Left lung (tissue), 10 donors: ENCODE measurements around the gene CLIP1. TPM values are rescaled to one million over a fixed set of nuclear protein-coding genes. Genes with fewer than 3 reads are reported as not detected.
A peak's percentile ranks its signal among the peaks of the same experiment; 100 is the strongest.

Experiments
- ATAC-seq: fragments of 200-7000 bp; cut with Tn5 transposase; one replicate; pipeline ENCODE4 v1.9.1; 2020; ENCODE audit warnings: moderate library complexity
- DNase-seq, 4 donors: peaks; one replicate each; pipeline ENCODE4 v3.0.0-alpha.2; 2013 to 2020
- H3K27ac ChIP-seq, 2 donors: fragments of 200-600 bp; sonication (generic) in 1 of 2; one replicate each; pipeline versions ENCODE4 v1.5.0 to v1.8.0; 2020 to 2021
- H3K27me3 ChIP-seq, 2 donors: fragments of 200-600 bp; sonication (generic) in 1 of 2; one replicate each; pipeline versions ENCODE4 v1.5.0 to v1.8.0; 2020 to 2021
- H3K36me3 ChIP-seq, 2 donors: fragments of 200-600 bp; sonication (generic) in 1 of 2; one replicate each; pipeline versions ENCODE4 v1.5.0 to v1.8.0; 2020 to 2021
- H3K4me1 ChIP-seq, 2 donors: fragments of 200-600 bp; one replicate each; pipeline ENCODE4 v1.8.0; 2021
- H3K4me3 ChIP-seq, 2 donors: fragments of 200-600 bp; sonication (generic) in 1 of 2; one replicate each; pipeline versions ENCODE4 v1.5.0 to v1.8.0; 2020 to 2021; ENCODE audit warnings: mild to moderate bottlenecking in 1 of 2
- H3K9me3 ChIP-seq, 2 donors: fragments of 200-600 bp; sonication (generic) in 1 of 2; one replicate each; pipeline versions ENCODE4 v1.5.0 to v1.8.0; 2020 to 2021
- CTCF ChIP-seq, 2 donors: fragments of 200-600 bp; sonication (generic) in 1 of 2; IDR thresholded peaks; one replicate each; pipeline versions ENCODE4 v1.5.0 to v1.8.0; 2021; ENCODE audit warnings: antibody characterized with exemption in 2 of 2
- intact Hi-C, 2 donors: fragments of 100-400 bp; cut with DNase I; formaldehyde crosslinking; loops; one replicate each; pipeline versions ENCODE4 v1.11.2 to v1.14.2; 2022
- polyA plus RNA-seq, 6 donors: library from polyadenylated mRNA; unstranded; fragments of 120-200 nt; gene quantifications; one replicate each; pipeline ENCODE4 v1.2.1, GENCODE V29; 2013; ENCODE audit not compliant: insufficient read length in 6 of 6
- total RNA-seq, 2 donors: library from RNA; stranded (reverse); fragmentation: NEBNext Ultra II Directional; extraction: Animal tissue kit (Norgen Biotek cat#: 25700); gene quantifications; one replicate each; pipeline ENCODE4 v1.2.1, GENCODE V29; 2021
- donor health status: DM: no; HTN: yes; CAD: no.
- donor health status: DM: no; HTN: no; CAD: no.

CLIP1 gene
- total and polyA plus RNA-seq, 8 donors = 31.2 to 104 (median 33.4) TPM

GRCh38 chr12:122238861-122239260 is 183.6 kb downstream of the CLIP1 start:
- DNase-seq (no peak), ATAC-seq (no peak)
- TF ChIP-seq CTCF (IDR thresholded peaks at IDR 0.05) = no peak
- Histone ChIP-seq H3K4me1 (no peaks in the 10 kb centered on the region), H3K4me3 (no peak overlapping the region), H3K27me3 (no peaks in the 10 kb centered on the region), H3K9me3 (no peaks in the 10 kb centered on the region), H3K36me3 (peaks cover 0 to 80% of the 10 kb centered on the region in 2 donors), H3K27ac (no peak overlapping the region)
- intact Hi-C loops = no loop called here

DNA sequence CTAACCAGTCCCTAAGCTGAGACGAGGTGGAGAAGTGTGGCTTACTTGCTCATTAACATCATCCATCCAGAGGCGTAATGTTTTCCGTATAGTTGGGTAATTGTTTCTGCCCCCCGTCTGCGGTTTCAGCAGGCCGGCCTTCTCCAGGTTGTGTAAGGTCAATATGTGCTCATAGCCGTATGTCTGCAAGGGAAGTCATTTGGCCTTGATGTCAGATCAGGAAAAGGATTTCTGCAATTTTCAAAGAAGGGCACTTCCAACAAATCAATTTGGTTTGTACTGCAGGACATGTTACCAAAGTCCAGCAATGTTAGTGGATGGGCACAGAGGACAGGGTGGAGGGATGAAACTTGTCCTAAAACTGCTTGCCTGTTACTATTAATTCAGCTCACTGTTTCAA is 186.7 kb downstream of the CLIP1 start:
- no peak for DNase-seq
- Histone ChIP-seq H3K4me1 (no peaks in the 10 kb centered on the region), H3K27me3 (no peaks in the 10 kb centered on the region), H3K9me3 (no peaks in the 10 kb centered on the region), H3K27ac (peak overlapping the region in 1 of 2 donors; percentile 3), H3K4me3 (no peak overlapping the region), H3K36me3 (peaks cover 0 to 80% of the 10 kb centered on the region in 2 donors)
- no peak for TF ChIP-seq CTCF (IDR thresholded peaks at IDR 0.05)
- ATAC-seq = no peak
- intact Hi-C loops = no loop called here

DNA sequence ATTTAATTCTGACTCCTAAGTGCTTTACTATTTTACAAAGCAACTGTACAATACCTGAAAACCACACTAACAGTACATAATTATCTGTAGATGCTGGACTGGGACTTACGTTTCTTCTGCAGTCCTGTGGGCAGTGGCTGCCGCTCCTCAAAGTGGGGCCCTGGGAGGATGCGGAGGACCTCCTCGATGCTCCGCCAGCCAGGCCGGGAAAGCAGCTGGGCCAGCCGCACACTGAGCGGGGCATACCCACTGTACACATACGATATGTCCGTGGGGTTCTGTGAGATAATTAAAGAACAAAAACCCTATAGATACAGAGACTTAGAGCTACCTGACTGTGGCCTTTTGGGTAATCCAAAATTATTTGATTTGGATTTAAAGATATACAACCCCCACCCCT is 189.8 kb downstream of the CLIP1 start:
- no peak for ATAC-seq
- intact Hi-C loops = no loop called here
- Histone ChIP-seq H3K27ac (no peak overlapping the region), H3K9me3 (no peaks in the 10 kb centered on the region), H3K4me1 (no peaks in the 10 kb centered on the region), H3K36me3 (peaks cover 0 to 75% of the 10 kb centered on the region in 2 donors), H3K4me3 (no peak overlapping the region), H3K27me3 (no peaks in the 10 kb centered on the region)
- no peak for DNase-seq
- no peak for TF ChIP-seq CTCF (IDR thresholded peaks at IDR 0.05)

DNA sequence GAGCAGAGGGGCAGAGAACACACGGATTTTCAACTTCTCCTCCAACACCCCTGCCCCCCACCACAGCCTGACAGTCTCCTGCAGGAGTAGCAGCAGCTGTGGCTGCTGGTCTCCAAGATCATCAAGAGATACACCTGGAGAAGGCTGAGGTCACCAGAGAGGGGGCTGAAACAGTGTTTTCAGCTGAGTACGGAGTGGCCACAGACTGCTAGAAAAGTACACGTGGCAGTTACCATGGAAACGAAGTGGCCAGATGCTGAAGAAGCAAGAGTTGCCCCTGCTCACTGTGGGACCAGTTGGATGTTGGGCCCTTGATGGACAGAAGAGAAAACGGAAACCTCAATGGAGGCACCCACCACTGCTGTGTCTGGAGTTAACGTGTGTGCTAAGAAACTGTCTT is 191.7 kb downstream of the CLIP1 start:
- DNase-seq = no peak
- H3K36me3 ChIP-seq = peaks cover 0 to 66% of the 10 kb centered on the region in 2 donors
- TF ChIP-seq CTCF (IDR thresholded peaks at IDR 0.05) = no peak
- ATAC-seq = no peak
- no peaks in the 10 kb centered on the region for H3K9me3 ChIP-seq
- no peak overlapping the region for H3K27ac ChIP-seq
- H3K4me3 ChIP-seq = no peak overlapping the region
- no peaks in the 10 kb centered on the region for H3K27me3 ChIP-seq
- H3K4me1 ChIP-seq = peaks cover 6 to 8% of the 10 kb centered on the region in 2 donors
- intact Hi-C loops = no loop called here

GRCh38 chr12:122228092-122228491 is 194.4 kb downstream of the CLIP1 start:
- Histone ChIP-seq H3K27ac (no peak overlapping the region), H3K9me3 (no peaks in the 10 kb centered on the region), H3K4me3 (no peak overlapping the region), H3K36me3 (peaks cover 0 to 47% of the 10 kb centered on the region in 2 donors), H3K4me1 (peaks cover 16 to 30% of the 10 kb centered on the region in 2 donors), H3K27me3 (no peaks in the 10 kb centered on the region)
- no peak for TF ChIP-seq CTCF (IDR thresholded peaks at IDR 0.05)
- intact Hi-C loops = no loop called here
- ATAC-seq (no peak), DNase-seq (no peak)
